ENCODE results near the gene TUBA8. TPM values are rescaled to one million over a fixed set of nuclear protein-coding genes. Genes with fewer than 3 reads are reported as not detected.
"Not testable (repeated sequence)": the region's sequence is repeated elsewhere in the genome, so short reads cannot be mapped to it uniquely, and the experiment has no call there.

Gene TUBA8
- total RNA-seq, 2 donors from 2014 or later: 1.3 to 2.9 TPM

DNA sequence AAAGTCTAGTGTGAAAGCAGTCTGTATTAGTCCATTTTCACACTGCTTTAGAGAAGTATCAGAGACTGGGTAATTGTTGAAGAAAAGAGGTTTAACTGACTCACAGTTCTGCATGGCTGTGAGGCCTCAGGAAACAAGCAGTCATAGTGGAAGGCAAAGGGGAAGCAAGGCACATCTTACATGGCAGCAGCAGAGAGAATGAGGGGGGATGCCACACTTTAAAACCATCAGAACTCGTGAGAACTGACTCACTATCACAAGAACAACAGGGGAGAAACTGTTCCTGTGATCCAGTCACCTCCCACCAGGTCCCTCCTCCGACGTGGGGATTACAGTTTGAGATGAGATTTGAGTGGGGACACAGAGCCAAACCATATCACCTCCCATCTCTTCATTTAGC is 13.8 kb upstream of the TUBA8 start:
- Histone ChIP-seq H3K27ac (no peak overlapping the region), H3K9me3 (no peaks in the 10 kb centered on the region), H3K4me1 (replicated peaks) (no peaks in the 10 kb centered on the region), H3K36me3 (no peaks in the 10 kb centered on the region), H3K4me3 (no peak overlapping the region), H3K27me3 (replicated peaks; ENCODE audit: insufficient read depth) (no peaks in the 10 kb centered on the region)
- intact Hi-C loops (cut with DNase I): no loop called here
- TF ChIP-seq POLR2AphosphoS5 (IDR thresholded peaks at IDR 0.05) (no peak), POLR2A (IDR thresholded peaks at IDR 0.05) (no peak)
- TF ChIP-seq, protein P1, sequence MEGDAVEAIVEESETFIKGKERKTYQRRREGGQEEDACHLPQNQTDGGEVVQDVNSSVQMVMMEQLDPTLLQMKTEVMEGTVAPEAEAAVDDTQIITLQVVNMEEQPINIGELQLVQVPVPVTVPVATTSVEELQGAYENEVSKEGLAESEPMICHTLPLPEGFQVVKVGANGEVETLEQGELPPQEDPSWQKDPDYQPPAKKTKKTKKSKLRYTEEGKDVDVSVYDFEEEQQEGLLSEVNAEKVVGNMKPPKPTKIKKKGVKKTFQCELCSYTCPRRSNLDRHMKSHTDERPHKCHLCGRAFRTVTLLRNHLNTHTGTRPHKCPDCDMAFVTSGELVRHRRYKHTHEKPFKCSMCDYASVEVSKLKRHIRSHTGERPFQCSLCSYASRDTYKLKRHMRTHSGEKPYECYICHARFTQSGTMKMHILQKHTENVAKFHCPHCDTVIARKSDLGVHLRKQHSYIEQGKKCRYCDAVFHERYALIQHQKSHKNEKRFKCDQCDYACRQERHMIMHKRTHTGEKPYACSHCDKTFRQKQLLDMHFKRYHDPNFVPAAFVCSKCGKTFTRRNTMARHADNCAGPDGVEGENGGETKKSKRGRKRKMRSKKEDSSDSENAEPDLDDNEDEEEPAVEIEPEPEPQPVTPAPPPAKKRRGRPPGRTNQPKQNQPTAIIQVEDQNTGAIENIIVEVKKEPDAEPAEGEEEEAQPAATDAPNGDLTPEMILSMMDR (IDR thresholded peaks at IDR 0.05): no peak
- DNase-seq (ENCODE audit: low spot score): no peak
- WGBS: 59% methylated on average over 3 of the region's 3 CpGs

DNA sequence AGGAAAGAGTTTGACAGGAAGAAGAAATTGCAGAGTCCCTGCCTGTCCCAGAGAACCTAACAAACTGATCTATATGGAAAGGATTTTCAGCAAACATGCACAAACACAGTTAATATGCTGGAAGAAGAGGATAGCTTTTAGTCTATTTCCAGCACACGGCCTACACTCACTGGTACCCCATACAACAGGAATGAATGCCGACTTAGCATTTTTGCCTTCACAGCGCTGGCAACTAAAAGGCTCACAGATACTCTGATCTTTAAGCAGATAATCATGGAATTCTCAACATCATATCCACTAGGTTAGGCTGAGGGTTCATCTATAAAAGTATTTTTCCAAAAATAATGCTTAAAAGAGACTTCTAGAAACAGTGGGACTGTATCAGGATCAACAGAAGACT is 9.8 kb upstream of the TUBA8 start:
- Histone ChIP-seq H3K4me1 (replicated peaks) (no peaks in the 10 kb centered on the region), H3K27ac (no peak overlapping the region), H3K9me3 (no peaks in the 10 kb centered on the region), H3K27me3 (replicated peaks; ENCODE audit: insufficient read depth) (no peaks in the 10 kb centered on the region), H3K4me3 (no peak overlapping the region), H3K36me3 (no peaks in the 10 kb centered on the region)
- no peak for TF ChIP-seq POLR2A (IDR thresholded peaks at IDR 0.05)
- TF ChIP-seq, protein P1 (IDR thresholded peaks at IDR 0.05): no peak
- TF ChIP-seq POLR2AphosphoS5 (IDR thresholded peaks at IDR 0.05): no peak
- WGBS: 87% methylated on average over 3 of the region's 3 CpGs
- no peak for DNase-seq (ENCODE audit: low spot score)
- intact Hi-C loops (cut with DNase I): no loop called here

DNA sequence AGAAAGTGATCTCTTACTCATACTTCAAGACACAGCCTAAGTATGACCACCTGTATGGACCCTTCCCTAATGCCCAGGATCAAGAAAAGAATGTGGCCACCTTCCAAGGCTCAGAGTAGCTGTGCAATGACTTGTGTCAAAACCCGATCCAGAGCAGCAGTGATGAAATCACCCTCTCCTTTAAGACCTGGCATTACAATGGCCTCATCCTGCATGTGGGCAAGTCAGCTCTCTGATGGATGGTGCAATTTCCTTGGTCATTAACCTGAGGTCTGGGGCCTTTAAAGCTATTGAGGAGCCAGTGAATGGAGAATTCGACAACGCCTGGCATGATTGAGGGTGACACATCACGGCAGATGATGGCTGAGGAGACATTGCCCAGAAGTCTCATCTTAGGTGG is 9.1 kb upstream of the TUBA8 start:
- WGBS: 86% methylated on average over 4 of the region's 4 CpGs
- Histone ChIP-seq H3K36me3 (no peaks in the 10 kb centered on the region), H3K9me3 (no peaks in the 10 kb centered on the region), H3K4me3 (no peak overlapping the region), H3K27ac (no peak overlapping the region), H3K4me1 (replicated peaks) (no peaks in the 10 kb centered on the region), H3K27me3 (replicated peaks; ENCODE audit: insufficient read depth) (no peaks in the 10 kb centered on the region)
- no peak for DNase-seq (ENCODE audit: low spot score)
- intact Hi-C loops (cut with DNase I): no loop called here
- no peak for TF ChIP-seq POLR2A (IDR thresholded peaks at IDR 0.05)
- TF ChIP-seq POLR2AphosphoS5 (IDR thresholded peaks at IDR 0.05): no peak
- TF ChIP-seq, protein P1 (IDR thresholded peaks at IDR 0.05): no peak

DNA sequence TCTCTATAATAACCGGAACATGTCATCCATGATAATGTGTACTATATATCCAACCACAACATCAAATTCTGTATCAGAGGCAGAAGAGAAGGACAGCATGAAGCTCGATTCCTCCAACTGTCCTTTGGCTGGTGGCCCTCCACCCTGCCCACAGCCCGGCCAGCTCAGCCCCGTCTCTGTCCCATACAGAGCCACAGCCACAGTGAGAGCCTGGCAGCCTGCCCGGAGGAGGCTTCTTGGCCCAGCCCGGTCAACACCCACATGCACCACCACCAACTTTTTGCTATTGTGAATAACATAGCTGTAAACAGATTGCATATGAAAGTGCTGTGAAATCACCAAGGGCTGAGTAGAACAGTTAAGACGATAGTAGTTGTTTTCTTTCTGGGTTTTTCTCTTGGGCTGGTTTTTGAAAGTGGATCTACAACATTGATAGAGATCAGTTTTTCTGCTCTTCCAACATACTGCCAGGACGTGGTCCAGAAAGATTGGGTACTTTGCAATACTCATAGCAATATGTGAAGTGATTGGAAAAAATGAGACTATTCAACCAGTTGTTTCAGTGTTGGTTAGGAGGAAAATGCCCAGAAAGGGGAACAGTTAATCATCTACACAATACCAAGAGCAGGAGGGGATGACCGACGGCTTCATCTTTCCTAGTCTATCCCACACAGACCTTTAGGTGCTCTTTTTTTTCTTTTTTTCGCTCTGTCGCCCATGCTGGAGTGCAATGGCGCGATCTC is 6.9 kb upstream of the TUBA8 start:
- no peaks in the 10 kb centered on the region for H3K36me3 ChIP-seq
- no peak for DNase-seq (ENCODE audit: low spot score)
- no peaks in the 10 kb centered on the region for H3K27me3 ChIP-seq (replicated peaks; ENCODE audit: insufficient read depth)
- 93% methylated on average over 14 of the region's 14 CpGs for WGBS
- H3K4me3 ChIP-seq: no peak overlapping the region
- no peaks in the 10 kb centered on the region for H3K4me1 ChIP-seq (replicated peaks)
- no peaks in the 10 kb centered on the region for H3K9me3 ChIP-seq
- no peak overlapping the region for H3K27ac ChIP-seq
- TF ChIP-seq, protein P1 (IDR thresholded peaks at IDR 0.05): no peak
- no peak for TF ChIP-seq POLR2AphosphoS5 (IDR thresholded peaks at IDR 0.05)
- intact Hi-C loops (cut with DNase I): no loop called here

DNA sequence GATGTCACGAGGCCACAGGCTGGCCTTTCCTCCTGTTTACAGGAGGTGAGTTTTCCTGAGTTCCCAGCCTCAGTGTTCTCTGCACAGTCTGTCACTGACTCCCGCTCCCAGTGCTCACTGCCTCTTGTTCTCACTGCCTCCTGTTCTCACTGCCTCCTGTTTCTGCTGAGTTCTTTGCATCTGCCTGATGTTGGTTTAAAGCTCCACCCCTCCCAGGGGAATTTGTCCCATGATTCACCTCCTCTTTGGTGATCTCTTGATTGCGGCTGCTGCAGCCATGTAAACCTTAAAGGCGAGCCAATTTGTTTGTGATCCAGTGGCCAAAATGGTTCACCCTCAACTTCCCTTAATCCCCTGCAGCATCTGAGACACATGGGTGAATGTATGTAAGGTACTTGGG is 6.0 kb upstream of the TUBA8 start:
- WGBS: 85% methylated on average over 4 of the region's 4 CpGs
- no peaks in the 10 kb centered on the region for H3K27me3 ChIP-seq (replicated peaks; ENCODE audit: insufficient read depth)
- H3K27ac ChIP-seq: no peak overlapping the region
- no peak for DNase-seq (ENCODE audit: low spot score)
- no peaks in the 10 kb centered on the region for H3K9me3 ChIP-seq
- H3K4me3 ChIP-seq: no peak overlapping the region
- TF ChIP-seq POLR2AphosphoS5 (IDR thresholded peaks at IDR 0.05) (no peak), POLR2A (IDR thresholded peaks at IDR 0.05) (no peak)
- TF ChIP-seq, protein P1 (IDR thresholded peaks at IDR 0.05): no peak
- intact Hi-C loops (cut with DNase I): no loop called here
- no peaks in the 10 kb centered on the region for H3K4me1 ChIP-seq (replicated peaks)
- no peaks in the 10 kb centered on the region for H3K36me3 ChIP-seq

DNA sequence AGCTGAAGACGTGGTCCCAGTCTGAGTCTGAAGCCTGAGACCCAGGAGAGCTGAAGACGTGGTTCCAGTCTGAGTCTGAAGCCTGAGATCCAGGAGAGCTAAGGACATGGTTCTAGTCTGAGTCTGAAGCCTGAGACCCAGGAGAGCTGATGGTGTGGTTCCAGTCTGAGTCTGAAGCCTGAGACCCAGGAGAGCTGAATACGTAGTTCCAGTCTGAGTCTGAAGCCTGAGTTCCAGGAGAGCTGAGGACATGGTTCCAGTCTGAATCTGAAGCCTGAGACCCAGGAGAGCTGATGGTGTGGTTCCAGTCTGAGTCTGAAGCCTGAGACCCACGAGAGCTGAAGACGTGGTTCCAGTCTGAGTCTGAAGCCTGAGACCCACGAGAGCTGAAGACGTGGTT is 4.6 kb upstream of the TUBA8 start:
- intact Hi-C loops (cut with DNase I); H3K27me3 ChIP-seq (replicated peaks; ENCODE audit: insufficient read depth); H3K9me3 ChIP-seq; H3K27ac ChIP-seq; DNase-seq (ENCODE audit: low spot score); H3K36me3 ChIP-seq; H3K4me1 ChIP-seq (replicated peaks); H3K4me3 ChIP-seq: not testable (repeated sequence)
- 91% methylated on average over 7 of the region's 7 CpGs for WGBS

DNA sequence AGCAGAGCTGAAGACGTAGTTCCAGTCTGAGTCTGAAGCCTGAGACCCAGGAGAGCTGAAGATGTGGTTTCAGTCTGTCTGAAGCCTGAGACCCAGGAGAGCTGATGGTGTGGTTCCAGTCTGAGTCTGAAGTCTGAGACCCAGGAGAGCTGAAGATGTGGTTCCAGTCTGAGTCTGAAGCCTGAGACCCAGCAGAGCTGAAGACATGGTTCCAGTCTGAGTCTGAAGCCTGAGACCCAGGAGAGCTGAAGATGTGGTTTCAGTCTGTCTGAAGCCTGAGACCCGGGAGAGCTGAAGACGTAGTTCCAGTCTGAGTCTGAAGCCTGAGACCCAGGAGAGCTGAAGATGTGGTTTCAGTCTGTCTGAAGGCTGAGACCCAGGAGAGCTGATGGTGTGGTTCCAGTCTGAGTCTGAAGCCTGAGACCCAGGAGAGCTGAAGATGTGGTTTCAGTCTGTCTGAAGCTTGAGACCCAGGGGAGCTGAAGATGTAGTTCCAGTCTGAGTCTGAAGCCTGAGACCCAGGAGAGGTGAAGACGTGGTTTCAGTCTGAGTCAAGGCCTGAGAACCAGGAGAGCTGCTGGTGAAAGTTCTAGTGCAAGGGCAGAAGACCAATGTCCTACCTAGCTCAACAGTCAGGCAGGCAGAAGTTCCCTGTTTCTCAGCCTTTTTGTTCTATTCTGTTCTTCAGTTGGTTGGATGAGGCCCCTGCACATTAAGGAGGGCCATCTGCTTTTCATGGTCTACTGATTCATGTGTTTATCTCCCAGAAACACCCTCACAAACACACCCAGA is 3.9 kb upstream of the TUBA8 start:
- H3K9me3 ChIP-seq; H3K27ac ChIP-seq; H3K4me3 ChIP-seq; DNase-seq (ENCODE audit: low spot score); H3K27me3 ChIP-seq (replicated peaks; ENCODE audit: insufficient read depth); intact Hi-C loops (cut with DNase I); H3K4me1 ChIP-seq (replicated peaks); H3K36me3 ChIP-seq: not testable (repeated sequence)
- WGBS: 48% methylated on average over 4 of the region's 4 CpGs
